ENCODE measurements around the gene MB21D2.
"Not testable (repeated sequence)": the region's sequence is repeated elsewhere in the genome, so short reads cannot be mapped to it uniquely, and the experiment has no call there.

MB21D2 gene

DNA sequence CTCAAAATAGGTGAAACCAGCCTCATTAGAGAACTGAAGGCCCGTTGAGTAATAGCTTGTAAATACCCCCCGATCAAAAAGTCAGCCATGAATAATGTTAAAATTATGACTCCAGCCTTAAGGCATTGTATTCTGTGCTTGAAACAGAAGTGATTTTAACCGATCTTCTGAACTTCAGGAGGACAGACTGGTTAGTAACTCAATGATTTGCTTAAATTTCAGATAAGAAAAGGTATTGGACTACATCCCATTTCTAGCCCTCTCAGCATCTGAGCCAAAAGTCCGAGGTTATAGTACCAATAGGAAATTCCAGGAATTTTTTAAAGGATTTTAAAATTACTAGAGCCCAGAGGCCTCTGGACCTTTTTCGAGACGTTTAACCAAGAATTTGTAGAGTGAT, 122.6 kb downstream of the MB21D2 start:
- Histone ChIP-seq H3K27me3 (ENCODE audit: control insufficient read depth, insufficient read depth, low read length) (no peaks in the 10 kb centered on the region), H3K27ac (ENCODE audit: low read depth, low read length) (no peak overlapping the region), H3K9me3 (ENCODE audit: control insufficient read depth, insufficient read depth, low read length) (no peaks in the 10 kb centered on the region), H3K4me1 (ENCODE audit: control insufficient read depth, insufficient read depth, low read length) (no peaks in the 10 kb centered on the region), H3K9ac (ENCODE audit: low read depth, low read length) (no peak overlapping the region), H3K4me3 (ENCODE audit: low read depth, low read length) (no peak overlapping the region), H3K36me3 (ENCODE audit: control insufficient read depth, insufficient read depth, low read length) (peaks cover 12% of the 10 kb centered on the region)

- peaks cover 9% of the 10 kb centered on the region for H3K36me3 ChIP-seq (ENCODE audit: control insufficient read depth, insufficient read depth, low read length)
- H3K27me3 ChIP-seq (ENCODE audit: control insufficient read depth, insufficient read depth, low read length), result no peaks in the 10 kb centered on the region
- H3K27ac ChIP-seq (ENCODE audit: low read depth, low read length), result no peak overlapping the region
- no peaks in the 10 kb centered on the region for H3K4me1 ChIP-seq (ENCODE audit: control insufficient read depth, insufficient read depth, low read length)
- no peaks in the 10 kb centered on the region for H3K9me3 ChIP-seq (ENCODE audit: control insufficient read depth, insufficient read depth, low read length)
- no peak overlapping the region for H3K4me3 ChIP-seq (ENCODE audit: low read depth, low read length)
- H3K9ac ChIP-seq (ENCODE audit: low read depth, low read length), result no peak overlapping the region
Observed at GRCh38 chr3:192794216-192794615, 123.4 kb downstream of the MB21D2 start.

DNA sequence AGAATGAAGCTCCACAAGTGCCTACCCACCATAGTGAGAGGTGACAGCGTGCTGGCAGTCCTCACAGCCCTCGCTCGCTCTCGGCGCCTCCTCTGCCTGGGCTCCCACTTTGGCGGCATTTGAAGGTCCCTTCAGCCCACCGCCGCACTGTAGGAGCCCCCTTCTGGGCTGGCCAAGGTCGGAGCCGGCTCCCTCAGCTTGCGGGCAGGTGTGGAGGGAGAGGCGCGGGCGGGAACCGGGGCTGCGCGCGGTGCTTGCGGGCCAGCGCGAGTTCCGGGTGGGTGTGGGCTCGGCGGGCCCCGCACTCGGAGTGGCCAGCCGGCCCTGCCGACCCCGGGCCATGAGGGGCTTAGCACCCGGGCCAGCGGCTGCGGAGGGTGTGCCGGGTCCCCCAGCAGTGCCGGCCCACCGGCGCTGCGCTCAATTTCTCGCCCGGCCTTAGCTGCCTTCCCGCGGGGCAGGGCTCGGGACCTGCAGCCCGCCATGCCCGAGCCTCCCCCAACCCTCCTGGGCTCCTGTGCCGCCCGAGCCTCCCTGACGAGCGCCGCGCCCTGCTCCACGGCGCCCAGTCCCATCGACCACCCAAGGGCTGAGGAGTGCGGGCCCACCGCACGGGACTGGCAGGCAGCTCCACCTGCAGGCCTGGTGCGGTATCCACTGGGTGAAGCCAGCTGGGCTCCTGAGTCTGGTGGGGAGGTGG, 128.7 kb downstream of the MB21D2 start:
- H3K4me3 ChIP-seq (ENCODE audit: low read depth, low read length); H3K27ac ChIP-seq (ENCODE audit: low read depth, low read length); H3K4me1 ChIP-seq (ENCODE audit: control insufficient read depth, insufficient read depth, low read length): not testable (repeated sequence)

DNA sequence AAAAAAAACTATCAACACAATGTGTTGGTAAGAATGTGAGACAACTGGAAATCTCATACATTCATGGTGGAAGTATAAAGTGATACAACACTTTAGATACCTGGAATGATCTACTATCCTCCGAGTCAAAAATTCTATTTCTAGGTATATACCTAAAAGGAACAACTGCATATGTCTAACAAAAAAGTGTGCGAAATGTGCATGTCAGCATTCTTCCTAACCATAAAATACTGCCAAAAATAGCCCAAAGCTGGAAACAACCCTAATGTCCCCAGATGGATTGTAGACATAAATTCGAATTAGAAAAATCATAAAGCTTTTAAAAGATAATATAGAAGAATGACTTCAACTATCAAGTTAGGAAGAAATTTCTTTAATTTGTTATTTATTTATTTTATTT, 139.1 kb downstream of the MB21D2 start:
- Histone ChIP-seq H3K4me1 (ENCODE audit: control insufficient read depth, insufficient read depth, low read length) (no peaks in the 10 kb centered on the region), H3K27ac (ENCODE audit: low read depth, low read length) (no peak overlapping the region), H3K9ac (ENCODE audit: low read depth, low read length) (no peak overlapping the region), H3K36me3 (ENCODE audit: control insufficient read depth, insufficient read depth, low read length) (no peaks in the 10 kb centered on the region), H3K27me3 (ENCODE audit: control insufficient read depth, insufficient read depth, low read length) (no peaks in the 10 kb centered on the region), H3K9me3 (ENCODE audit: control insufficient read depth, insufficient read depth, low read length) (0 out of 2 replicates have a peak, but pooled peaks cover 6% of the 10 kb centered on the region), H3K4me3 (ENCODE audit: low read depth, low read length) (no peak overlapping the region)

More for the DNA sequence above, 128.7 kb downstream of the MB21D2 start:
- not testable (repeated sequence) for H3K9me3 ChIP-seq (ENCODE audit: control insufficient read depth, insufficient read depth, low read length); H3K9ac ChIP-seq (ENCODE audit: low read depth, low read length); H3K27me3 ChIP-seq (ENCODE audit: control insufficient read depth, insufficient read depth, low read length); H3K36me3 ChIP-seq (ENCODE audit: control insufficient read depth, insufficient read depth, low read length)

- not testable (repeated sequence) for H3K9ac ChIP-seq (ENCODE audit: low read depth, low read length); H3K4me3 ChIP-seq (ENCODE audit: low read depth, low read length); H3K27ac ChIP-seq (ENCODE audit: low read depth, low read length); H3K27me3 ChIP-seq (ENCODE audit: control insufficient read depth, insufficient read depth, low read length); H3K36me3 ChIP-seq (ENCODE audit: control insufficient read depth, insufficient read depth, low read length); H3K4me1 ChIP-seq (ENCODE audit: control insufficient read depth, insufficient read depth, low read length); H3K9me3 ChIP-seq (ENCODE audit: control insufficient read depth, insufficient read depth, low read length)
Observed at GRCh38 chr3:192774341-192774740, 143.3 kb downstream of the MB21D2 start.

GRCh38 chr3:192772240-192772894, 145.3 kb downstream of the MB21D2 start:
- no peak overlapping the region for H3K27ac ChIP-seq (ENCODE audit: low read depth, low read length)
- no peak overlapping the region for H3K4me3 ChIP-seq (ENCODE audit: low read depth, low read length)
- H3K36me3 ChIP-seq (ENCODE audit: control insufficient read depth, insufficient read depth, low read length), result no peaks in the 10 kb centered on the region
- H3K9me3 ChIP-seq (ENCODE audit: control insufficient read depth, insufficient read depth, low read length), result 0 out of 2 replicates have a peak, but pooled peaks cover 6% of the 10 kb centered on the region
- H3K9ac ChIP-seq (ENCODE audit: low read depth, low read length), result no peak overlapping the region
- no peaks in the 10 kb centered on the region for H3K27me3 ChIP-seq (ENCODE audit: control insufficient read depth, insufficient read depth, low read length)
- H3K4me1 ChIP-seq (ENCODE audit: control insufficient read depth, insufficient read depth, low read length), result no peaks in the 10 kb centered on the region

GRCh38 chr3:192758654-192759053, 159.0 kb downstream of the MB21D2 start:
- H3K9me3 ChIP-seq (ENCODE audit: control insufficient read depth, insufficient read depth, low read length), result no peaks in the 10 kb centered on the region; the same call in 1 of the 2 replicates
- no peaks in the 10 kb centered on the region for H3K36me3 ChIP-seq (ENCODE audit: control insufficient read depth, insufficient read depth, low read length)
- no peaks in the 10 kb centered on the region for H3K4me1 ChIP-seq (ENCODE audit: control insufficient read depth, insufficient read depth, low read length)
- no peak overlapping the region for H3K4me3 ChIP-seq (ENCODE audit: low read depth, low read length)
- no peak overlapping the region for H3K9ac ChIP-seq (ENCODE audit: low read depth, low read length)
- H3K27ac ChIP-seq (ENCODE audit: low read depth, low read length), result no peak overlapping the region
- no peaks in the 10 kb centered on the region for H3K27me3 ChIP-seq (ENCODE audit: control insufficient read depth, insufficient read depth, low read length)

GRCh38 chr3:192751148-192751547, 166.5 kb downstream of the MB21D2 start:
- H3K4me1 ChIP-seq (ENCODE audit: control insufficient read depth, insufficient read depth, low read length), result peaks cover 40% of the 10 kb centered on the region
- H3K9ac ChIP-seq (ENCODE audit: low read depth, low read length), result no peak overlapping the region
- H3K4me3 ChIP-seq (ENCODE audit: low read depth, low read length), result no peak overlapping the region
- no peaks in the 10 kb centered on the region for H3K36me3 ChIP-seq (ENCODE audit: control insufficient read depth, insufficient read depth, low read length)
- H3K27ac ChIP-seq (ENCODE audit: low read depth, low read length), result no peak overlapping the region
- H3K27me3 ChIP-seq (ENCODE audit: control insufficient read depth, insufficient read depth, low read length), result no peaks in the 10 kb centered on the region
- H3K9me3 ChIP-seq (ENCODE audit: control insufficient read depth, insufficient read depth, low read length), result no peaks in the 10 kb centered on the region

DNA sequence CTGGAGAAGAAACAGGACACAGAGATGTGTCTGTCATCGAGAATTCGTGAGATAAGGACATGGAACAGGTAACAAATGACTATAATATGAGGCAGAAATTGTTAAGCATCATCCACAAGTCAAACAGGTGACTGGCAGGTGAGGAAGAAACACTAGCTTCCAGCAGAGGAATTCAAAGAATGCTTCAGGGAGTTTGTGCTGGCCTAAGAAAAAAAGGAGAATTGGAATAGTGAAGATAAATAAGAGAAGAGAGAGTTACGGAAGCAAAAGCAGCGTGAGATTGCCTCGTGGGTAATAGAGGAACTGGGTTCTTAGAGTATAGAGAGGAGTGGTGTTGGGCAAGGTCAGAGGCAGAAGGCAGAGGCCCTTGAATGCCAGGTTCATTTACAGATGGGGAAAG, 167.5 kb downstream of the MB21D2 start:
- Histone ChIP-seq H3K4me3 (ENCODE audit: low read depth, low read length) (no peak overlapping the region), H3K4me1 (ENCODE audit: control insufficient read depth, insufficient read depth, low read length) (peaks cover 45% of the 10 kb centered on the region), H3K27me3 (ENCODE audit: control insufficient read depth, insufficient read depth, low read length) (no peaks in the 10 kb centered on the region), H3K9me3 (ENCODE audit: control insufficient read depth, insufficient read depth, low read length) (no peaks in the 10 kb centered on the region), H3K36me3 (ENCODE audit: control insufficient read depth, insufficient read depth, low read length) (no peaks in the 10 kb centered on the region), H3K27ac (ENCODE audit: low read depth, low read length) (no peak overlapping the region), H3K9ac (ENCODE audit: low read depth, low read length) (no peak overlapping the region)

DNA sequence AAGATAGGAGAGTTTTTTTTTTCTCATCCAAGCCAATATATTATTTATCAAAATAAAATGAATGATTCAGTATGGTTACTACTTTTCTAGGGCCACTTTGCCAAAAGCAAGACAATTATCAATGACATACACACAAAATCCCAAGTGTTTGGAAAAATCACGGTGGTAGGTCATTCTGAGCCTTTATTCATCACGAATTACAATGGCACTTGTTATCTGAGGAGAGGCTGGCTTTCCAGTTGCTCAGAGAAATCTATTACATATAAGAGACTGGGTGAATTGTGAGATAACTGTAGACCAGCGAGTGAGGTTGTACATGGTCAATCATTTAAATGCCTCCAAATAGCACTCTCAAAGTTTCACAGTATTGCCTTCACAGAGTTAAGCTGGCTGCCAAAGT, 169.9 kb downstream of the MB21D2 start:
- Histone ChIP-seq H3K27me3 (ENCODE audit: control insufficient read depth, insufficient read depth, low read length) (no peaks in the 10 kb centered on the region), H3K4me1 (ENCODE audit: control insufficient read depth, insufficient read depth, low read length) (peaks cover 46% of the 10 kb centered on the region), H3K4me3 (ENCODE audit: low read depth, low read length) (no peak overlapping the region), H3K27ac (ENCODE audit: low read depth, low read length) (no peak overlapping the region), H3K36me3 (ENCODE audit: control insufficient read depth, insufficient read depth, low read length) (no peaks in the 10 kb centered on the region), H3K9ac (ENCODE audit: low read depth, low read length) (no peak overlapping the region), H3K9me3 (ENCODE audit: control insufficient read depth, insufficient read depth, low read length) (no peaks in the 10 kb centered on the region)

DNA sequence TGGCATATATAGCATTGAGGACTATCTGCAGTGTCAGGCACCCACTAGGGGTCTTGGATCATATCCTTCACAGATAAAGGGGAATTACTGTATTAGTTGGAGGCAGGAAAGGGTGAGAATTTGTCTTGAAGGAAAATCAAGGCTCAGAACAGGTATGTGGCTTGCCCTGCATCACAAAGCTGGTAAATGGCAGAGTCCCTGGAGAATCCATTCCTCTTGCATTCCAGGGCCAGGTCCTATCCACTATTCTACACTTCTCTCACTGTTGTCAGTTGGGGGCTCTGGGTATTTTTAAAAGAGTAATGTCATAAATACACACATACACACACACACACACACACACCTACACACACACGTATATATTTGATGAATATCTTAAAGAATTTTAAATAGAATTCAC, 170.5 kb downstream of the MB21D2 start:
- H3K4me3 ChIP-seq (ENCODE audit: low read depth, low read length), result no peak overlapping the region
- no peak overlapping the region for H3K27ac ChIP-seq (ENCODE audit: low read depth, low read length)
- H3K27me3 ChIP-seq (ENCODE audit: control insufficient read depth, insufficient read depth, low read length), result no peaks in the 10 kb centered on the region
- H3K4me1 ChIP-seq (ENCODE audit: control insufficient read depth, insufficient read depth, low read length), result peaks cover 46% of the 10 kb centered on the region
- no peaks in the 10 kb centered on the region for H3K9me3 ChIP-seq (ENCODE audit: control insufficient read depth, insufficient read depth, low read length)
- H3K36me3 ChIP-seq (ENCODE audit: control insufficient read depth, insufficient read depth, low read length), result no peaks in the 10 kb centered on the region
- no peak overlapping the region for H3K9ac ChIP-seq (ENCODE audit: low read depth, low read length)

Data from HUES48 (cell line).